SK-N-SH (cell line): ENCODE data around the gene RTN4. TPM values are rescaled to one million over a fixed set of nuclear protein-coding genes. Genes with fewer than 3 reads are reported as not detected.

Experiments used
- CTCF ChIA-PET: fragments of 300-600, 350-600 bp; formaldehyde crosslinking; extraction: SDS; loops from one replicate; lab custom pipeline; 2021; lab: Yijun Ruan, JAX
- POLR2A ChIA-PET: fragments of 350-600 bp; sonication (Branson Sonifier 250); formaldehyde crosslinking; extraction: SDS; loops from one replicate; lab custom pipeline; 2020; ENCODE audit warnings: antibody characterized with exemption, inconsistent platforms; lab: Yijun Ruan, JAX
- DNase-seq: peaks from one replicate; pipeline ENCODE4 v3.0.0; 2012
- H2AFZ ChIP-seq: fragments of 200-600 bp; sonication (generic); 2 replicates; pipeline ENCODE4 v1.8.1; 2016; ENCODE audit warnings: antibody characterized with exemption, mild to moderate bottlenecking, low read depth
- H3F3A ChIP-seq: fragments of 200-600 bp; sonication (generic); replicated peaks from 2 replicates; pipeline ENCODE3; 2016; ENCODE audit warnings: antibody characterized with exemption, mild to moderate bottlenecking; ENCODE audit not compliant: insufficient read depth
- H3K27ac ChIP-seq, 2 experiments: fragments of 200-500 bp in 1 of 2; fragments of 200-600 bp in 1 of 2; sonication (Bioruptor generic) in 1 of 2; sonication (generic), shearing (Covaris generic) in 1 of 2; 2 replicates each; pipeline versions ENCODE4 v1.5.1 to v1.6.1; 2014 to 2016; ENCODE audit warnings: low read depth in 2 of 2, inconsistent platforms in 1 of 2, low read length in 1 of 2, mild to moderate bottlenecking in 1 of 2, mixed read lengths in 1 of 2
- H3K27me3 ChIP-seq: fragments of 200-600 bp; sonication (generic), shearing (Covaris generic); 2 replicates; pipeline ENCODE4 v1.6.1; 2016; ENCODE audit warnings: mixed run types; ENCODE audit not compliant: insufficient read depth
- H3K36me3 ChIP-seq, 2 experiments: fragments of 200-500 bp in 1 of 2; fragments of 200-600 bp in 1 of 2; sonication (Bioruptor generic) in 1 of 2; sonication (generic) in 1 of 2; replicated peaks in 1 of 2; 2 replicates each; pipeline versions ENCODE3 to v1.5.1; 2014 to 2016; ENCODE audit warnings: low read length in 1 of 2, mild to moderate bottlenecking in 1 of 2; ENCODE audit not compliant: insufficient read depth in 2 of 2, control insufficient read depth in 1 of 2
- H3K4me1 ChIP-seq, 2 experiments: fragments of 200-500 bp in 1 of 2; fragments of 200-600 bp in 1 of 2; sonication (Bioruptor generic) in 1 of 2; sonication (generic), shearing (Covaris generic) in 1 of 2; 2 replicates each; pipeline versions ENCODE4 v1.5.1 to v1.6.1; 2014 to 2016; ENCODE audit warnings: low read depth in 1 of 2, low read length in 1 of 2, mixed run types in 1 of 2; ENCODE audit not compliant: insufficient read depth in 2 of 2, control insufficient read depth in 1 of 2
- H3K4me2 ChIP-seq: fragments of 200-600 bp; sonication (generic), shearing (Covaris generic); 2 replicates; pipeline ENCODE4 v1.6.1; 2017; ENCODE audit warnings: mixed run types
- H3K4me3 ChIP-seq, 2 experiments: fragments of 200-500 bp in 1 of 2; fragments of 200-600 bp in 1 of 2; sonication (Bioruptor generic) in 1 of 2; sonication (generic), shearing (Covaris generic) in 1 of 2; 2 replicates each; pipeline versions ENCODE4 v1.5.1 to v1.8.1; 2014 to 2016; ENCODE audit warnings: low read depth in 2 of 2, inconsistent platforms in 1 of 2, low read length in 1 of 2, mild to moderate bottlenecking in 1 of 2, mixed read lengths in 1 of 2, moderate library complexity in 1 of 2
- H3K79me2 ChIP-seq: fragments of 200-600 bp; sonication (generic); 2 replicates; pipeline ENCODE4 v1.8.1; 2017; ENCODE audit warnings: mild to moderate bottlenecking; ENCODE audit not compliant: insufficient read depth
- H3K9ac ChIP-seq: fragments of 200-600 bp; sonication (generic); 2 replicates; pipeline ENCODE4 v1.6.1; 2017; ENCODE audit warnings: mixed run types
- H3K9me2 ChIP-seq: fragments of 200-600 bp; sonication (generic); 2 replicates; pipeline ENCODE4 v1.6.1; 2017; ENCODE audit warnings: mixed run types
- H3K9me3 ChIP-seq: fragments of 200-600 bp; sonication (generic); 2 replicates; pipeline ENCODE4 v1.6.1; 2017; ENCODE audit warnings: mixed run types, mild to moderate bottlenecking, moderate library complexity
- H4K20me1 ChIP-seq: fragments of 200-600 bp; sonication (generic); 2 replicates; pipeline ENCODE4 v1.6.1; 2017; ENCODE audit warnings: mild to moderate bottlenecking, mixed run types; ENCODE audit not compliant: insufficient read depth
- CHD2 ChIP-seq: fragments of 150-350 bp; IDR thresholded peaks from 2 replicates; pipeline ENCODE4 v1.6.1; 2018; ENCODE audit warnings: low read length; ENCODE audit not compliant: partially characterized antibody
- CTCF ChIP-seq: fragments of 200-600 bp; sonication (generic); IDR thresholded peaks from 2 replicates; pipeline ENCODE4 v1.6.1; 2017; ENCODE audit warnings: antibody characterized with exemption, mild to moderate bottlenecking, moderate library complexity
- FOXJ3 ChIP-seq: sonication (generic); formaldehyde crosslinking; IDR thresholded peaks from 2 replicates; pipeline ENCODE4 v1.5.1; 2020; ENCODE audit warnings: mild to moderate bottlenecking, missing genetic modification reagents
- GABPA ChIP-seq: IDR thresholded peaks from 2 replicates; pipeline ENCODE4 v1.4.0; 2012; ENCODE audit warnings: low read depth, mild to moderate bottlenecking
- IRF3 ChIP-seq: fragments of 150-350 bp; IDR thresholded peaks from 2 replicates; pipeline ENCODE4 v1.6.1; 2016; ENCODE audit warnings: mild to moderate bottlenecking, low read depth, low read length
- MXI1 ChIP-seq: IDR thresholded peaks from 2 replicates; pipeline ENCODE4 v1.6.1; 2012; ENCODE audit warnings: mild to moderate bottlenecking, low read depth, low read length, improper control_type of control experiment
- PBX3 ChIP-seq: IDR thresholded peaks from 2 replicates; pipeline ENCODE4; 2012
- POLR2AphosphoS5 ChIP-seq: IDR thresholded peaks from 2 replicates; pipeline ENCODE4 v1.6.1; 2012; ENCODE audit warnings: low read depth, low read length
- REST ChIP-seq: IDR thresholded peaks from 2 replicates; pipeline ENCODE4 v1.6.1; 2012; ENCODE audit warnings: mild to moderate bottlenecking, low read depth, low read length, moderate library complexity
- RXRA ChIP-seq: IDR thresholded peaks from 2 replicates; pipeline ENCODE4 v1.4.0; 2012; ENCODE audit warnings: low read depth, mild to moderate bottlenecking, borderline replicate concordance
- SIN3A ChIP-seq: IDR thresholded peaks from 2 replicates; pipeline ENCODE4 v1.6.1; 2012; ENCODE audit warnings: low read depth, mild to moderate bottlenecking, low read length, moderate library complexity, borderline replicate concordance
- TAF1 ChIP-seq: IDR thresholded peaks from 2 replicates; pipeline ENCODE4 v1.6.1; 2012; ENCODE audit warnings: low read depth, mild to moderate bottlenecking, low read length, moderate library complexity, borderline replicate concordance
- TEAD4 ChIP-seq: IDR thresholded peaks from 2 replicates; pipeline ENCODE4 v1.4.0; 2012; ENCODE audit warnings: mild to moderate bottlenecking, borderline replicate concordance; ENCODE audit not compliant: insufficient read depth
- USF1 ChIP-seq: IDR thresholded peaks from 2 replicates; pipeline ENCODE4 v1.4.0; 2012; ENCODE audit warnings: low read depth, borderline replicate concordance
- WGBS: methylation state at CpG from one replicate; pipeline ENCODE4 v1.1.6; 2017; ENCODE audit warnings: low lambda C conversion rate; 5-methylcytosine and 5-hydroxymethylcytosine counted together
- polyA plus RNA-seq, 3 experiments: library from polyadenylated mRNA; depleted of rRNA; stranded (reverse); fragments of >200 nt; gene quantifications; 2 replicates each; pipeline ENCODE4 v1.2.3, GENCODE V29; 2012

The RTN4 gene
- polyA plus RNA-seq, 1 of the 3 experiments (the other 2 are of a cell fraction), result 315 TPM

- Histone ChIP-seq H3F3A (no peaks in the 10 kb centered on the region), H3K9me2 (no peaks in the 10 kb centered on the region), H3K4me1 (no peaks in the 10 kb centered on the region), H3K36me3 (no peaks in the 10 kb centered on the region), H4K20me1 (no peaks in the 10 kb centered on the region), H3K9ac (no peak overlapping the region), H3K4me3 (no peak overlapping the region), H3K4me2 (no peak overlapping the region), H3K79me2 (no peaks in the 10 kb centered on the region), H3K9me3 (no peaks in the 10 kb centered on the region), H3K27ac (no peak overlapping the region), H3K27me3 (no peaks in the 10 kb centered on the region), H2AFZ (no peak overlapping the region)
- no peak for TF ChIP-seq IRF3
- no peak for TF ChIP-seq RXRA
- TF ChIP-seq POLR2AphosphoS5, result no peak
- TF ChIP-seq TEAD4, result no peak
- no peak for TF ChIP-seq SIN3A
- TF ChIP-seq MXI1, result no peak
- TF ChIP-seq FOXJ3, result no peak
- no peak for TF ChIP-seq TAF1
- TF ChIP-seq CTCF, result no peak
- TF ChIP-seq GABPA, result no peak
- no peak for TF ChIP-seq PBX3
- no peak for TF ChIP-seq REST
- TF ChIP-seq USF1, result no peak
- no peak for TF ChIP-seq CHD2
- POLR2A ChIA-PET, result no interaction called here
- 62% methylated on average over 1 of the region's 1 CpG for WGBS
- no peak for DNase-seq
- CTCF ChIA-PET, result interaction anchor here (0.6 to 1.2 kb wide), 3 partner anchors 12 to 106 kb away, joined by 3 read pairs; no protein-coding TSS in a partner anchor
These were observed 12.5 kb upstream of the RTN4 start for GRCh38 chr2:55062754-55063153.
